Aorta (tissue), 5 donors: ENCODE results near the gene TRAM2. TPM values are rescaled to one million over a fixed set of nuclear protein-coding genes. Genes with fewer than 3 reads are reported as not detected.

Source experiments
- ATAC-seq: fragments of 200-7000 bp; cut with Tn5 transposase; one replicate; pipeline ENCODE4 v1.9.1; 2022; ENCODE audit warnings: moderate library complexity; ENCODE audit not compliant: low FRiP score
- DNase-seq, 2 donors: peaks; one replicate each; pipeline ENCODE4 v3.0.0-alpha.2; 2020
- H3K27ac ChIP-seq, 2 donors: one replicate each; pipeline ENCODE4 v1.5.1; 2013; ENCODE audit warnings: low read length in 2 of 2, mild to moderate bottlenecking in 2 of 2, moderate library complexity in 2 of 2, control low read depth in 1 of 2, inconsistent platforms in 1 of 2, low read depth in 1 of 2
- H3K27me3 ChIP-seq, 2 donors: one replicate each; pipeline ENCODE4 v1.6.1; 2013; ENCODE audit warnings: control low read depth in 1 of 2, low read length in 1 of 2, mild to moderate bottlenecking in 1 of 2, moderate library complexity in 1 of 2; ENCODE audit not compliant: insufficient read depth in 2 of 2, control insufficient read depth in 1 of 2
- H3K36me3 ChIP-seq, 2 donors: one replicate each; pipeline ENCODE4 v1.6.1; 2013; ENCODE audit warnings: control low read depth in 1 of 2, low read length in 1 of 2, mild to moderate bottlenecking in 1 of 2; ENCODE audit not compliant: insufficient read depth in 2 of 2, control insufficient read depth in 1 of 2
- H3K4me1 ChIP-seq, 2 donors: one replicate each; pipeline ENCODE4 v1.6.1; 2013; ENCODE audit warnings: low read length in 2 of 2, control low read depth in 1 of 2, mild to moderate bottlenecking in 1 of 2, moderate library complexity in 1 of 2; ENCODE audit not compliant: insufficient read depth in 2 of 2, control insufficient read depth in 1 of 2
- H3K4me3 ChIP-seq, 2 donors: one replicate each; pipeline ENCODE4 v1.5.1; 2013; ENCODE audit warnings: low read length in 2 of 2, control low read depth in 1 of 2, mild to moderate bottlenecking in 1 of 2
- H3K9me3 ChIP-seq: one replicate; pipeline ENCODE4 v1.6.1; 2013; ENCODE audit warnings: mild to moderate bottlenecking, low read length; ENCODE audit not compliant: control insufficient read depth
- WGBS, 2 donors: extraction: QIAGEN DNeasy Blood & Tissue Kit; methylation state at CpG; one replicate each; pipeline ENCODE4 v1.1.7; 2013; 5-methylcytosine and 5-hydroxymethylcytosine counted together
- intact Hi-C, 2 donors: fragments of 100-400 bp; cut with DNase I; formaldehyde crosslinking; loops; one replicate each; pipeline versions ENCODE4 v1.14.2 to v1.15.0; 2022
- polyA plus RNA-seq, 2 donors: library from polyadenylated mRNA; stranded (reverse); fragments of 200-250 nt; gene quantifications; one replicate each; pipeline ENCODE4 v1.2.3, GENCODE V29; 2013
- total RNA-seq, 2 donors: library from RNA; stranded (reverse); fragmentation: NEBNext Ultra II Directional; extraction: Animal tissue kit (Norgen Biotek cat#: 25700); gene quantifications; one replicate each; pipeline ENCODE4 v1.2.1, GENCODE V29; 2021
- donor health status: healthy with polysubstance abuse.
- donor health status: Bipolar disorder and iron deficiency.
- donor health status: DM: no; HTN: no; CAD: no.
- donor health status: DM: no; HTN: no; CAD: no.
- donor health status: DM: yes; HTN: yes; CAD: no.

Gene TRAM2
- total and polyA plus RNA-seq, 4 donors: 7.5 to 39.5 (median 30.3) TPM

GRCh38 chr6:52529311-52529710 is 47.5 kb downstream of the TRAM2 start:
- WGBS, 2 donors: 96 to 98% methylated on average over 8 of the region's 8 CpGs
- Histone ChIP-seq H3K4me3 (no peak overlapping the region), H3K27me3 (no peaks in the 10 kb centered on the region), H3K9me3 (no peaks in the 10 kb centered on the region), H3K36me3 (no peaks in the 10 kb centered on the region), H3K27ac (no peak overlapping the region), H3K4me1 (no peaks in the 10 kb centered on the region)
- intact Hi-C loops: no loop called here
- DNase-seq: no peak
- ATAC-seq: no peak

- H3K9me3 ChIP-seq: no peaks in the 10 kb centered on the region
- no peak for ATAC-seq
- H3K27me3 ChIP-seq: no peaks in the 10 kb centered on the region
- no peak overlapping the region for H3K4me3 ChIP-seq
- H3K36me3 ChIP-seq: no peaks in the 10 kb centered on the region
- no peak overlapping the region for H3K27ac ChIP-seq
- no peak for DNase-seq
- H3K4me1 ChIP-seq: peaks cover 0 to 3% of the 10 kb centered on the region in 2 donors
- 93 to 94% methylated on average over 7 of the region's 7 CpGs for whole genome bisulfite sequencing, 2 donors
- intact Hi-C loops: no loop called here
Measured at GRCh38 chr6:52527436-52527835, 49.4 kb downstream of the TRAM2 start.

- ATAC-seq: no peak
Measured at GRCh38 chr6:52526634-52527033, 50.2 kb downstream of the TRAM2 start.

GRCh38 chr6:52524918-52525317 is 51.9 kb downstream of the TRAM2 start:
- 79 to 85% methylated on average over 4 of the region's 4 CpGs for WGBS, 2 donors
- ATAC-seq (no peak), DNase-seq (no peak)
- Histone ChIP-seq H3K27ac (no peak overlapping the region), H3K4me1 (peaks cover 3 to 6% of the 10 kb centered on the region in 2 donors), H3K36me3 (no peaks in the 10 kb centered on the region), H3K4me3 (no peak overlapping the region), H3K9me3 (no peaks in the 10 kb centered on the region), H3K27me3 (no peaks in the 10 kb centered on the region)
- intact Hi-C loops: no loop called here

More at GRCh38 chr6:52526634-52527033, 50.2 kb downstream of the TRAM2 start:
- Histone ChIP-seq H3K27me3 (no peaks in the 10 kb centered on the region), H3K9me3 (no peaks in the 10 kb centered on the region), H3K4me3 (no peak overlapping the region), H3K27ac (no peak overlapping the region), H3K4me1 (peaks cover 0 to 3% of the 10 kb centered on the region in 2 donors), H3K36me3 (no peaks in the 10 kb centered on the region)
- intact Hi-C loops: no loop called here
- WGBS, 2 donors: 79 to 89% methylated on average over 4 of the region's 4 CpGs
- DNase-seq: no peak

DNA sequence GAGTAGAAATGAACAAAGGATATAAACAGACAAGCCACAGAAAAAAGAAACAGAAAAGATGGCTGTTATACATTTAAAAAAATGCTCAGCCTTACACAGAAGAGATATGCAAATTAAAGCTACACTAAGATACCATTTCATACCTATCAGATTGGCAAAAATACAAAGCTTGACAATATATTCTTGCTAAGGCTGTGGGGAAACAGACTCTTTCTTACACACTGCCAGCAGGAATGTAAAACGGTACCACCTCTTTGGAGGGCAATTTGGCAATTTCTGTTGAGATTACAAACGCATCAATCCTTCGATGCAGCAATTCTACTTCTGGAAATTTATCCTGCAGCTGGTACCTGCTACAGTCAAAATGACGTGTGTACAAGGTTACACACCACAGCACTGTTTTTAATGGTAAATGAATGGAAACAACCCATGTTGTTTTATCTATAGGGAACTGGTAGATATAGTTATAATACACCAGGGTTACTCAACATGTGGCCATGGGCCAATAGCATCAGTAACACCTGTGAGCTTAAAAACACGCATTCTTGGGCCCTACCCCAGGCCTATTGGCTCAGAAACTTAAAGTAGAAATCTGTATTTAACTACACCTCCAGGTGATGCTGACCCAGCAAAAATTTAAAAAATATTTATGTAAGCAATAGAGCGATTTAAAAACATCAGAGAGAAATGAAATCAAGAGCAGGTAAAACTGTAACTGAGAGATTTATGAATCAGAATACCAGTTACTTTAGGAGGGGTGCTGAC is 53.3 kb downstream of the TRAM2 start:
- 37 to 39% methylated on average over 6 of the region's 6 CpGs for WGBS, 2 donors
- H3K27ac ChIP-seq: peak overlapping the region in 1 of 2 donors; percentile 20
- peaks cover 3 to 6% of the 10 kb centered on the region in 2 donors for H3K4me1 ChIP-seq
- no peaks in the 10 kb centered on the region for H3K36me3 ChIP-seq
- no peak for DNase-seq
- H3K27me3 ChIP-seq: no peaks in the 10 kb centered on the region
- no peak for ATAC-seq
- H3K4me3 ChIP-seq: no peak overlapping the region
- intact Hi-C loops: loop anchor here in 1 of 2 donors (2.0 kb wide), 1 partner anchor 27 kb away; no protein-coding TSS in a partner anchor
- no peaks in the 10 kb centered on the region for H3K9me3 ChIP-seq

- H3K27ac ChIP-seq: peak overlapping the region; percentile 45 to 85
- H3K4me3 ChIP-seq: no peak overlapping the region
- intact Hi-C loops: loop anchor here in 1 of 2 donors (2.0 kb wide), 1 partner anchor 28 kb away; no protein-coding TSS in a partner anchor
- peak; percentile 26 for ATAC-seq
- H3K4me1 ChIP-seq: peaks cover 3 to 6% of the 10 kb centered on the region in 2 donors
- H3K9me3 ChIP-seq: no peaks in the 10 kb centered on the region
- H3K27me3 ChIP-seq: no peaks in the 10 kb centered on the region
- no peaks in the 10 kb centered on the region for H3K36me3 ChIP-seq
- no peak for DNase-seq
- 48 to 59% methylated on average over 3 of the region's 3 CpGs for whole genome bisulfite sequencing, 2 donors
Measured at GRCh38 chr6:52522655-52523054, 54.2 kb downstream of the TRAM2 start.

DNA sequence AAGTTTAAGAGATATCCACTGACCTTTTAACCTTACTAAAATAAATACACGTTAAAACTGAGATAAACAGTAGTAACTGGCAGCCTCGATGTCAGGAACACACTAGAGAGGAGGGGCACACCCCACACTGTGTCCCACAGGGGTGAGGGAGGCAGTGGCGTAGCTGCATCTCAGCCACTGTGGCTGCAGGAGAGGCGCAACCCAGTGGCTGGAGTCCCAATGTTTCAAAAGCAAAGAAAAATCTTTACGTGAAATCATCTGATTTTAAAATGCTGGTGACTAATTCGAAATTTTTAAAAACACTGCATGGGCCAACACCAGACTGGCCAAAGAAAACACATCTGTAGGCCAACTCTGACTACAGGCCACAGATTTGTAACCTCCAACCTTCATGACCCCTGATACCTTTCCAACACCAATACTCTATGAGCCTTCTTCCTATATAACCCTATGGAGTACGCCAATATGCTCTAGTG is 54.7 kb downstream of the TRAM2 start:
- Histone ChIP-seq H3K36me3 (no peaks in the 10 kb centered on the region), H3K27ac (peak overlapping the region; percentile 78 to 82), H3K4me1 (peaks cover 3 to 6% of the 10 kb centered on the region in 2 donors), H3K27me3 (no peaks in the 10 kb centered on the region), H3K4me3 (no peak overlapping the region), H3K9me3 (no peaks in the 10 kb centered on the region)
- 6 to 11% methylated on average over 7 of the region's 7 CpGs for WGBS, 2 donors
- intact Hi-C loops: loop anchor here in 1 of 2 donors (2.0 kb wide), 1 partner anchor 29 kb away; no protein-coding TSS in a partner anchor
- DNase-seq: peak; percentile 84 to 89
- peak; percentile 84 for ATAC-seq

GRCh38 chr6:52519618-52520017 is 57.2 kb downstream of the TRAM2 start:
- ATAC-seq (no peak), DNase-seq (no peak)
- H3K4me1 ChIP-seq: peaks cover 6% of the 10 kb centered on the region in 2 donors
- WGBS, 2 donors: 91 to 93% methylated on average over 4 of the region's 4 CpGs
- H3K27ac ChIP-seq: no peak overlapping the region
- H3K4me3 ChIP-seq: no peak overlapping the region
- intact Hi-C loops: loop anchor here (5.0 to 10.0 kb wide), 2 partner anchors 53 to 475 kb away; partner anchors contain the start of gene GSTA4 (in 1 of the 2)
- H3K27me3 ChIP-seq: no peaks in the 10 kb centered on the region
- H3K36me3 ChIP-seq: peaks cover 0 to under 1% of the 10 kb centered on the region in 2 donors
- no peaks in the 10 kb centered on the region for H3K9me3 ChIP-seq
